Measurements from ENCODE around the gene SYT2.
"Not testable (repeated sequence)": the region's sequence is repeated elsewhere in the genome, so short reads cannot be mapped to it uniquely, and the experiment has no call there.

Gene SYT2

DNA sequence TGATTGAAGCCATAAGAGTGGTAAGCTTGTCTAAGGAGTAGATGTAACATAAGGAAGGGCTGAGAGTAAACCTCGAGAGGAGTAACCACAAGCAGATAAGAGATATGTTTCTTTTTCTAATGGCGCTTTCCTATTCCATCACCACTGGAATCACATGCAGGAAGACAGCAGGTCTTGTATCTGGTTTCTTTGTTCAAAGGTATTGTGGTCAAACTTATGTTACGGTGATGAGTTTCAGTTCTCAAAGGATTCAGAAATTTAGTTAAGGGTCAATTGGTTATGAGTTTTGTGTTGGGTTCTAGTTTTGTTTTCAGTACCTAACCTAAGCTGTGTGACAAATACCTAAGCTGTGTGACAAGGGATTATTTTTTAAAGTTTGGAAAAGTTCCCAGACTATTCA is 163.5 kb downstream of the SYT2 start:
- DNase-seq (ENCODE audit: low read depth), result not testable (repeated sequence)

- not testable (repeated sequence) for DNase-seq (ENCODE audit: low read depth)
Observed at GRCh38 chr1:202546377-202546776, 163.9 kb downstream of the SYT2 start.

DNA sequence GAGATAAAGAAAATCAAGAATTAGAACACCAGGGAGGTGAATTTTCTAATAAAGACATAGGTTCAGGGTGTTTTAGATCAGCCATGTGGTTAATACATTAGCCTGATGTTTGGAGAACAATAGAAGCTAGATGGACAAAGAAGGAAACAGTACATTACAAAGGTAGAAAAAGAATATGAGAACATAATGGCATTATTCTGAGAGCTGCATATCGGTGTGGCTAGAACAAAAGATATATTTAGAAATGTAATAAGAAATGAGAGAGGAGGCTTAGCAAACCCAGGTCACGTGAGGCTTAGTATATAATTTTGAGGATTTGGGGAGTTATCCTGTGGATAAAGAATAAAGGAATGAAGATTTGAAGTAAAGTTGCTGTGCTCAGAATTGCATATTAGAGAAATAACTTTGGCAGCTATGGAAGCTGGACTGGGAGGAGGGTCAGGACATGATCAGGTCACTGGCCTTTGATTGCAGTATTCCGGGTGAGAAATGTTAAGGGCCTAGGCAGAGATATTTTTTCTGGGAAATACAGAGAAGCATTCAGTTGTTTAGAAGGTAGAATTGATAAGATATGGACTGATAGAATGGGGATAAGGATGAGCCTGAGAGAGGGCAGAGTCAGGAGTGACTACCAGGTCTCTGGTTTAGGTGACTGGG is 164.5 kb downstream of the SYT2 start:
- not testable (repeated sequence) for DNase-seq (ENCODE audit: low read depth)

DNA sequence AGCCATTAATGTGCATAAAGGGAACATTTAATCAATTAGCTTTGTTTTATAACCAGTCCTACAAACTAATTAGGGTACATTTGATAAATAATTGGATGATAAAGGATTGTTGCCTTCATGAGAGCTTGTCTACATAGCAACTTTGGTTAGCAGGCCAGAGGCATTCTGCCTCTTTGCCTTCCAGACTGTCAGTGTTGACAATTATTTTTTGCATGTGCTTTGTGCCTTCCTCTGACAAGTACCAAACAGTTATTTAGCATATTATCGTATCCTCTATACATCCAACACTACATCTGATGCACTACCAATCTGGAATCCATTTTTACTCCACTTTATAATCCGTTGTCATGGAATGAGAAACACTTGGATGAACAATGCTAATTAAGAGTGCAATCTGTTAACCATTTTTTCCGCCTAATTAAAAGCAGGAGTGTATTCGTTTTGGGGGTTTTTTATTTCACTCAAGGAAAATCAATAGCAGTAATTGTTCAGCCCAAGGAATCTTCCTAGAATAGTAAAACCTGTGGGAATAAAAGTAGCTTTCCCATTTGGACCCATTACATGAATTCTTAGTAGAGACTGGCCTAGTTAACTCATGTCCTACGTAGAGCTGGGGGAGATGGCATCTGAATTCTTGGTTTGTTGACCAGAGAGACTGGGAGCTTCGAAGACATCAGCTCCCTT is 165.3 kb downstream of the SYT2 start:
- DNase-seq (ENCODE audit: low read depth), result not testable (repeated sequence)

GRCh38 chr1:202543537-202543936 is 166.7 kb downstream of the SYT2 start:
- not testable (repeated sequence) for DNase-seq (ENCODE audit: low read depth)

DNA sequence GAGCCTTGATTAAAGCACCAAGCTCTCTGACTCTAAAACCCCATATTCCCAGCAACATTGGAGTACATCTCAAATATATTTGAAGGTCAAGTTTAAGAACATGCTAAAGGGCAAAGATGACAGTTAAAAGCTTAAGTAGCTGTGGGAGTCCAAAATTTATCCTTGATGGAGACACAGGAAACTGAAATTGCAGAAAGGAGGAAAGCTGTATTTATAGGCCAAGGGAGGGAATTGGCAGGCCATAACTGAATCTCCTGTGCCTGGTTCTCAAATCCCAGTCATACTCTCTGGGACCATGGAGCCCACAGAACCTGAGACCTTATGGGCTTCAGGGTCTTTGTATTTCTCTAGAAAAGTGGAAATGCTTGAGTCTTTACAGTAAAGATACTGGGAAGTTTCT is 167.8 kb downstream of the SYT2 start:
- not testable (repeated sequence) for DNase-seq (ENCODE audit: low read depth)

GRCh38 chr1:202540858-202541257 is 169.4 kb downstream of the SYT2 start:
- not testable (repeated sequence) for DNase-seq (ENCODE audit: low read depth)
